PC-9 (cell line): Measurements from ENCODE around the gene TSPOAP1. TPM values are rescaled to one million over a fixed set of nuclear protein-coding genes. Genes with fewer than 3 reads are reported as not detected.

Source experiments
- BruUV-seq: library from RNA; stranded (reverse); fragments of 400-500 nt; replicated peaks from 2 replicates; lab custom pipeline; 2021; lab: Mats Ljungman, UMichigan
- CTCF ChIA-PET: fragments of 300-600 bp; sonication (Branson Sonifier 250); formaldehyde crosslinking; loops from one replicate; lab custom pipeline; 2022; ENCODE audit warnings: antibody characterized with exemption; lab: Charles Lee
- POLR2A ChIA-PET: fragments of 300-600 bp; sonication (Branson Sonifier 250); formaldehyde crosslinking; loops from one replicate; lab custom pipeline; 2022; ENCODE audit warnings: antibody characterized with exemption; ENCODE audit not compliant: unreplicated experiment; lab: Charles Lee
- DNase-seq, 2 experiments: peaks; one replicate each; pipeline versions ENCODE4 v3.0.0 to v3.0.0-alpha.2; 2015 to 2022; ENCODE audit warnings: mixed read lengths in 1 of 2
- H2AFZ ChIP-seq: fragments of 200-600 bp; sonication (generic); 2 replicates; pipeline ENCODE4 v1.8.1; 2017; ENCODE audit warnings: antibody characterized with exemption
- H3F3A ChIP-seq: fragments of 200-600 bp; sonication (generic); 2 replicates; pipeline ENCODE4 v1.8.1; 2017; ENCODE audit warnings: antibody characterized with exemption, mild to moderate bottlenecking, low read depth; ENCODE audit not compliant: insufficient read depth
- H3K27ac ChIP-seq: fragments of 200-600 bp; sonication (generic); 2 replicates; pipeline ENCODE4 v1.6.1; 2016; ENCODE audit warnings: mixed run types
- H3K27me3 ChIP-seq: fragments of 200-600 bp; sonication (generic); 2 replicates; pipeline ENCODE4 v1.6.1; 2016; ENCODE audit warnings: low read depth, mixed run types; ENCODE audit not compliant: insufficient read depth
- H3K36me3 ChIP-seq: fragments of 200-600 bp; sonication (generic); 2 replicates; pipeline ENCODE4 v1.6.1; 2016; ENCODE audit warnings: low read depth, mixed run types
- H3K4me1 ChIP-seq: fragments of 200-600 bp; sonication (generic); replicated peaks from 2 replicates; pipeline ENCODE4 v1.6.1; 2016; ENCODE audit warnings: mixed run types; ENCODE audit not compliant: insufficient read depth
- H3K4me2 ChIP-seq: fragments of 200-600 bp; sonication (generic); 2 replicates; pipeline ENCODE4 v1.6.1; 2017; ENCODE audit warnings: mixed run types
- H3K4me3 ChIP-seq: fragments of 200-600 bp; sonication (generic); 2 replicates; pipeline ENCODE4 v1.6.1; 2016; ENCODE audit warnings: mixed run types
- H3K79me2 ChIP-seq: fragments of 200-600 bp; sonication (generic); 2 replicates; pipeline ENCODE4 v1.6.1; 2017; ENCODE audit warnings: low read depth, mixed run types
- H3K9me2 ChIP-seq: fragments of 200-600 bp; sonication (generic); 2 replicates; pipeline ENCODE4 v1.8.1; 2017; ENCODE audit warnings: mild to moderate bottlenecking; ENCODE audit not compliant: insufficient read depth
- H3K9me3 ChIP-seq: fragments of 200-600 bp; sonication (generic); 2 replicates; pipeline ENCODE4 v1.8.1; 2016; ENCODE audit warnings: low read depth; ENCODE audit not compliant: insufficient read depth
- H4K20me1 ChIP-seq: fragments of 200-600 bp; sonication (generic); 2 replicates; pipeline ENCODE4 v1.8.1; 2017; ENCODE audit not compliant: insufficient read depth
- CTCF ChIP-seq: fragments of 200-600 bp; sonication (generic); conservative IDR thresholded peaks from 2 replicates; pipeline ENCODE4 v1.6.1; 2017; ENCODE audit warnings: mixed run types, antibody characterized with exemption, mild to moderate bottlenecking, moderate library complexity
- EZH2 ChIP-seq: fragments of 200-600 bp; sonication (generic); IDR thresholded peaks from 2 replicates; pipeline ENCODE4 v1.8.0; 2017; ENCODE audit warnings: antibody characterized with exemption, low read depth
- intact Hi-C: fragments of 100-400 bp; cut with micrococcal nuclease; formaldehyde crosslinking; loops from one replicate; pipeline ENCODE4 v1.10.0; 2022; ENCODE audit not compliant: unreplicated experiment
- total RNA-seq: library from RNA; stranded (reverse); gene quantifications from 2 replicates; pipeline ENCODE4 v1.2.3, GENCODE V29; 2021

Gene TSPOAP1
- total RNA-seq, 1 experiment from 2014 or later, result 0.15 TPM

- no peaks in the 10 kb centered on the region for H3K36me3 ChIP-seq
- no peaks in the 10 kb centered on the region for H3F3A ChIP-seq
- ChIA-PET POLR2A (no interaction called here), CTCF (no interaction called here)
- TF ChIP-seq EZH2, result no peak
- TF ChIP-seq CTCF, result no peak
- intact Hi-C loops, result no loop called here
- no peaks in the 10 kb centered on the region for H3K9me2 ChIP-seq
- no peaks in the 10 kb centered on the region for H3K9me3 ChIP-seq
- no peak overlapping the region for H3K27ac ChIP-seq
- no peak overlapping the region for H3K4me3 ChIP-seq
- no peak overlapping the region for H3K4me2 ChIP-seq
- H3K79me2 ChIP-seq, result no peaks in the 10 kb centered on the region
- H2AFZ ChIP-seq, result no peak overlapping the region
- H4K20me1 ChIP-seq, result no peaks in the 10 kb centered on the region
- no TSS peak for BruUV-seq
- DNase-seq, result peak; percentile 46 to 48
- peaks cover 71% of the 10 kb centered on the region for H3K27me3 ChIP-seq
- H3K4me1 ChIP-seq, result peaks cover 9% of the 10 kb centered on the region
Observed at GRCh38 chr17:58289869-58290268, 38.7 kb downstream of the TSPOAP1 start.

GRCh38 chr17:58285422-58285810 is 43.2 kb downstream of the TSPOAP1 start:
- CTCF ChIA-PET, result no interaction called here
- intact Hi-C loops, result no loop called here
- H3K4me1 ChIP-seq, result peaks cover 9% of the 10 kb centered on the region
- H2AFZ ChIP-seq, result no peak overlapping the region
- H3K4me2 ChIP-seq, result no peak overlapping the region
- no peak overlapping the region for H3K4me3 ChIP-seq
- H3K9me3 ChIP-seq, result no peaks in the 10 kb centered on the region
- no peak for DNase-seq
- no peaks in the 10 kb centered on the region for H3F3A ChIP-seq
- POLR2A ChIA-PET, result no interaction called here
- TF ChIP-seq EZH2 (no peak), CTCF (no peak)
- H3K79me2 ChIP-seq, result no peaks in the 10 kb centered on the region
- peaks cover 55% of the 10 kb centered on the region for H3K27me3 ChIP-seq
- H3K9me2 ChIP-seq, result no peaks in the 10 kb centered on the region
- H4K20me1 ChIP-seq, result no peaks in the 10 kb centered on the region
- no peak overlapping the region for H3K27ac ChIP-seq
- no TSS peak for BruUV-seq
- no peaks in the 10 kb centered on the region for H3K36me3 ChIP-seq

DNA sequence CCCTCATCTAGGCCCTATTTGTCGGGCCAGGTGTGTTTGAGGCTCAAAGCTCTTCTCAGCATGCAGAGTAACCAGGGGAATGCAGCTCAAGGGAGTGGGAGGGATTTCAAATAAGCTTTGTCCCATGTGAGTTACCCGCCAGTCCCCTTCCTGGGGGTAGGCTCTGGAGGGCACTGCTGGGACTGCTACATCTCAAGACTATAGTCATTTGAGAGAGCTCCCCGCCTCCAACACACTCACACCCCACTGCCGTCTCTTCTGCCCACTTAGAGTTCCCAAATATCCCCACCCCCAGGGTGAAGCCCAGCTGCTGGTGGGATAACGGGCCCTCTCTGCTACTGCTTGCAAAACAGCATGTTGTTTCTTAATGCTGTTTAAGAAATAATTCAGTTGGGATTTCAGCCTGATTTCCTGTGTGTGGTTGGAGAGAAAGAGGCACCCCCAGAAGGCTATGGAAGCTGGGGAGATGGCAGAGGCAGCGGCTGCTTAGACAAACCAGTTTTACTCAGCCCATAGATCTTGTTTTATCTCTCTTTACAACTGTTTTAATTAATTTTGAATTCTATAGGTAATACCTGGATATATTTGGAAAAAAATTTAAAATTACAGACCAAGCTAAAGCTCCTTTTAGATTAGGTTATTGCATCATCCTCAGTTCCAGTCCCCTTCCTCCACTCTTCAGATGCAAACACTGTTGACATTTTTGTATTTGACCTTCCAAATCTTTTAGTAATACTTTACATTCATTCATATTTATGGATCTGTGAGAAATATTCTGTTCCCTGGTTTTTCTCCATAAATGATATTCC is 43.8 kb downstream of the TSPOAP1 start:
- no peak overlapping the region for H3K4me2 ChIP-seq
- H4K20me1 ChIP-seq, result no peaks in the 10 kb centered on the region
- no peak overlapping the region for H3K4me3 ChIP-seq
- DNase-seq, result no peak
- POLR2A ChIA-PET, result no interaction called here
- no peaks in the 10 kb centered on the region for H3K36me3 ChIP-seq
- no peak overlapping the region for H2AFZ ChIP-seq
- no peak overlapping the region for H3K27ac ChIP-seq
- BruUV-seq, result no TSS peak
- H3K9me3 ChIP-seq, result no peaks in the 10 kb centered on the region
- intact Hi-C loops, result no loop called here
- TF ChIP-seq EZH2 (no peak), CTCF (no peak)
- H3F3A ChIP-seq, result no peaks in the 10 kb centered on the region
- CTCF ChIA-PET, result no interaction called here
- H3K9me2 ChIP-seq, result no peaks in the 10 kb centered on the region
- peaks cover 5% of the 10 kb centered on the region for H3K4me1 ChIP-seq
- peaks cover 56% of the 10 kb centered on the region for H3K27me3 ChIP-seq
- no peaks in the 10 kb centered on the region for H3K79me2 ChIP-seq
